Cardiac muscle cell (in vitro differentiated cells and primary cell): ENCODE data around the gene OR51A2. TPM values are rescaled to one million over a fixed set of nuclear protein-coding genes. Genes with fewer than 3 reads are reported as not detected.

Experiments used
- DNase-seq, 2 donors: peaks; one replicate each; pipeline versions ENCODE4 v3.0.0 to v3.0.0-alpha.2; 2010 to 2017; ENCODE audit warnings: low read depth in 1 of 2, low spot score in 1 of 2
- H3K27ac ChIP-seq: fragments of 200-600 bp; sonication (generic); 2 replicates; pipeline ENCODE4 v1.5.1; 2016
- H3K27me3 ChIP-seq: fragments of 200-600 bp; sonication (generic); 2 replicates; pipeline ENCODE4 v1.6.0; 2016; ENCODE audit warnings: control low read depth
- H3K36me3 ChIP-seq: fragments of 200-600 bp; sonication (generic); 2 replicates; pipeline ENCODE4 v1.5.1; 2016; ENCODE audit warnings: control low read depth
- H3K4me1 ChIP-seq: fragments of 200-600 bp; sonication (generic); 2 replicates; pipeline ENCODE4 v1.8.1; 2017; ENCODE audit warnings: low read depth, mild to moderate bottlenecking, mixed run types
- H3K4me3 ChIP-seq: fragments of 200-600 bp; sonication (generic); 2 replicates; pipeline ENCODE4 v1.5.1; 2016; ENCODE audit warnings: mild to moderate bottlenecking
- H3K9me3 ChIP-seq: fragments of 200-600 bp; sonication (generic); 2 replicates; pipeline ENCODE4 v1.5.1; 2017; ENCODE audit warnings: low read depth, mild to moderate bottlenecking, control low read depth
- polyA plus RNA-seq: library from polyadenylated mRNA; unstranded; fragments of >200 nt; fragmentation: Nextera tagmentation; extraction: Ambion mirVana; gene quantifications from 2 replicates; pipeline ENCODE4 v1.2.1, GENCODE V29; 2016
- total RNA-seq: library from RNA; depleted of rRNA; stranded (reverse); fragments of >200 nt; gene quantifications from 2 replicates; pipeline ENCODE4 v1.2.3, GENCODE V29; 2016
- TF ChIP-seq, protein P1 (sequence below): IDR thresholded peaks from 2 replicates; pipeline ENCODE4 v1.5.1; 2012; ENCODE audit warnings: low read depth, mild to moderate bottlenecking, low read length

OR51A2 gene
- total and polyA plus RNA-seq, 2 experiments from 2014 or later: not detected

- Histone ChIP-seq H3K9me3 (no peaks in the 10 kb centered on the region), H3K4me1 (no peaks in the 10 kb centered on the region), H3K27ac (no peak overlapping the region), H3K27me3 (no peaks in the 10 kb centered on the region), H3K36me3 (no peaks in the 10 kb centered on the region), H3K4me3 (no peak overlapping the region)
- no peak for DNase-seq
- TF ChIP-seq, protein P1, sequence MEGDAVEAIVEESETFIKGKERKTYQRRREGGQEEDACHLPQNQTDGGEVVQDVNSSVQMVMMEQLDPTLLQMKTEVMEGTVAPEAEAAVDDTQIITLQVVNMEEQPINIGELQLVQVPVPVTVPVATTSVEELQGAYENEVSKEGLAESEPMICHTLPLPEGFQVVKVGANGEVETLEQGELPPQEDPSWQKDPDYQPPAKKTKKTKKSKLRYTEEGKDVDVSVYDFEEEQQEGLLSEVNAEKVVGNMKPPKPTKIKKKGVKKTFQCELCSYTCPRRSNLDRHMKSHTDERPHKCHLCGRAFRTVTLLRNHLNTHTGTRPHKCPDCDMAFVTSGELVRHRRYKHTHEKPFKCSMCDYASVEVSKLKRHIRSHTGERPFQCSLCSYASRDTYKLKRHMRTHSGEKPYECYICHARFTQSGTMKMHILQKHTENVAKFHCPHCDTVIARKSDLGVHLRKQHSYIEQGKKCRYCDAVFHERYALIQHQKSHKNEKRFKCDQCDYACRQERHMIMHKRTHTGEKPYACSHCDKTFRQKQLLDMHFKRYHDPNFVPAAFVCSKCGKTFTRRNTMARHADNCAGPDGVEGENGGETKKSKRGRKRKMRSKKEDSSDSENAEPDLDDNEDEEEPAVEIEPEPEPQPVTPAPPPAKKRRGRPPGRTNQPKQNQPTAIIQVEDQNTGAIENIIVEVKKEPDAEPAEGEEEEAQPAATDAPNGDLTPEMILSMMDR: no peak
Measured at GRCh38 chr11:4936745-4937144, 18.8 kb downstream of the OR51A2 start.

DNA sequence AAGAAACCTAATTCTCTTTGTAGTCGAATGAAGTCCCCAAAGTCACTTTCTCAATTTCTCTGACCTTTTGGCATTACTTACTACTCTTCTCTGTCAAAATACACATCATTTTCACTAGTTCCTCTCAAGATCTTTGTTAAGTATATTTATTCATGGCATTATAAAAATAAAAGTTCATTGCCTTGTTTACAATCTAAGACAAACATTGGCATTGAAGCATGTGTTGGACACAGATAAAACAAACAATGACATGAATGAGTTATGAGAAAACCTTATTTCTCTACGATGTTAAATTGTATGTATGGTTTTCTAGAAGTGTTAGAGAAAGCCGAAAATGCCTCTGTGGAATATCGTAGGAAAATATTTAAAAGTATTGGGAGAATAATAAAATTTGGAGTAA lies 22.8 kb downstream of the OR51A2 start:
- TF ChIP-seq, protein P1: no peak
- H3K36me3 ChIP-seq: no peaks in the 10 kb centered on the region
- no peak for DNase-seq
- no peaks in the 10 kb centered on the region for H3K4me1 ChIP-seq
- H3K27me3 ChIP-seq: no peaks in the 10 kb centered on the region
- H3K9me3 ChIP-seq: no peaks in the 10 kb centered on the region
- H3K4me3 ChIP-seq: no peak overlapping the region
- no peak overlapping the region for H3K27ac ChIP-seq

DNA sequence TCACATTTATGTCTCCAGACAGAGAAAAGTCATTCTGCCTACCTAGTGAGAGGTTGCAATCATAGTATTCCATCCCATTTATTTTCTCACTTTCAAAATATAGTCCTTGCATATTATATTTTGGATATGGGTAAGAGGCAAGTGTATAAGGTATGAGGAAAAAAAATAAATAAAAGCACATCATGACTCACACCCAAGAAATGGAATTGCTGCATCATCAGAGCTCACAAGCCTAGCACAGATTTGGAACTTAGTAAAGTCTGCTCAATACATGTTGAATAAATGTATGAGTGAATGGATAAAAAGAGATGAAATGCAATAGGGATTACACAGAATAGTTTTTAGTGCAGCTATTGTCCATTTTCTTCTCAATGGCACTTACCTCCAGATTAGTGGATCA lies 28.9 kb downstream of the OR51A2 start:
- no peak for DNase-seq
- TF ChIP-seq, protein P1: no peak
- Histone ChIP-seq H3K4me3 (no peak overlapping the region), H3K27ac (no peak overlapping the region), H3K36me3 (no peaks in the 10 kb centered on the region), H3K27me3 (no peaks in the 10 kb centered on the region), H3K4me1 (no peaks in the 10 kb centered on the region), H3K9me3 (no peaks in the 10 kb centered on the region)

GRCh38 chr11:4924239-4924638 lies 31.3 kb downstream of the OR51A2 start, which contains the start of gene OR51G1:
Gene OR51G1, minus strand, starts transcription at chr11:4924339. Its CDS starts 0 bp downstream, at chr11:4924339.
- no peak for DNase-seq
- H3K27ac ChIP-seq: no peak within 1 kb of the TSS
- no peaks in the 10 kb centered on the region for H3K4me1 ChIP-seq
- H3K27me3 ChIP-seq: no peaks in the 10 kb centered on the region
- TF ChIP-seq, protein P1: no peak
- H3K4me3 ChIP-seq: no peak within 1 kb of the TSS
- H3K36me3 ChIP-seq: no peaks in the 10 kb centered on the region
- no peaks in the 10 kb centered on the region for H3K9me3 ChIP-seq

GRCh38 chr11:4922304-4922703 lies 33.2 kb downstream of the OR51A2 start:
- Histone ChIP-seq H3K4me3 (no peak overlapping the region), H3K27me3 (no peaks in the 10 kb centered on the region), H3K36me3 (no peaks in the 10 kb centered on the region), H3K27ac (no peak overlapping the region), H3K9me3 (no peaks in the 10 kb centered on the region), H3K4me1 (no peaks in the 10 kb centered on the region)
- TF ChIP-seq, protein P1: no peak
- DNase-seq: no peak

DNA sequence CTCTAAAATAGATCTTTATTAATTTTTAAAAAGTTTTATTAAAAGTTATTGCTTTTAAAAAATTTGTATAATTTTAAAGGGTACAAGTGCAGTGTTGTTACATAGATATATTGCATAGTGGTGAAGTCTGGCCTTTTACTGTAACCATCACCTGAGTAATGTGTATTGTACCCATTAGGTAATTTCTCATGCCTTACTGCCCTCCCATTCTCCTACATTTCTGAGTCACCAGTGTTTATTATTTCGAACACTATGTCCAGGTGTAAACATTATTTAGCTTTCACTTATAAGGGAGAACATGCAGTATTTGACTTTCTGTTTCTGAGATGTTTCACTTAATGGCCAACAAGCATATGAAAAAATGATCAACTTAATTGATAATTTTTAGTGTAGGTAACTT lies 33.7 kb downstream of the OR51A2 start:
- no peaks in the 10 kb centered on the region for H3K9me3 ChIP-seq
- no peaks in the 10 kb centered on the region for H3K27me3 ChIP-seq
- TF ChIP-seq, protein P1: no peak
- no peak overlapping the region for H3K4me3 ChIP-seq
- no peak overlapping the region for H3K27ac ChIP-seq
- no peak for DNase-seq
- no peaks in the 10 kb centered on the region for H3K36me3 ChIP-seq
- H3K4me1 ChIP-seq: no peaks in the 10 kb centered on the region
